GM19328 (cell line): ENCODE data around the gene IL1RAP.
"Not testable (repeated sequence)": the region's sequence is repeated elsewhere in the genome, so short reads cannot be mapped to it uniquely, and the experiment has no call there.

Experiments used
- ATAC-seq: cut with Tn5 transposase; IDR thresholded peaks from one replicate; pipeline ENCODE4 v1.9.1; 2021; ENCODE audit warnings: mild to moderate bottlenecking, moderate library complexity; ENCODE audit not compliant: unreplicated experiment

Gene IL1RAP, protein sequence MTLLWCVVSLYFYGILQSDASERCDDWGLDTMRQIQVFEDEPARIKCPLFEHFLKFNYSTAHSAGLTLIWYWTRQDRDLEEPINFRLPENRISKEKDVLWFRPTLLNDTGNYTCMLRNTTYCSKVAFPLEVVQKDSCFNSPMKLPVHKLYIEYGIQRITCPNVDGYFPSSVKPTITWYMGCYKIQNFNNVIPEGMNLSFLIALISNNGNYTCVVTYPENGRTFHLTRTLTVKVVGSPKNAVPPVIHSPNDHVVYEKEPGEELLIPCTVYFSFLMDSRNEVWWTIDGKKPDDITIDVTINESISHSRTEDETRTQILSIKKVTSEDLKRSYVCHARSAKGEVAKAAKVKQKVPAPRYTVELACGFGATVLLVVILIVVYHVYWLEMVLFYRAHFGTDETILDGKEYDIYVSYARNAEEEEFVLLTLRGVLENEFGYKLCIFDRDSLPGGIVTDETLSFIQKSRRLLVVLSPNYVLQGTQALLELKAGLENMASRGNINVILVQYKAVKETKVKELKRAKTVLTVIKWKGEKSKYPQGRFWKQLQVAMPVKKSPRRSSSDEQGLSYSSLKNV

DNA sequence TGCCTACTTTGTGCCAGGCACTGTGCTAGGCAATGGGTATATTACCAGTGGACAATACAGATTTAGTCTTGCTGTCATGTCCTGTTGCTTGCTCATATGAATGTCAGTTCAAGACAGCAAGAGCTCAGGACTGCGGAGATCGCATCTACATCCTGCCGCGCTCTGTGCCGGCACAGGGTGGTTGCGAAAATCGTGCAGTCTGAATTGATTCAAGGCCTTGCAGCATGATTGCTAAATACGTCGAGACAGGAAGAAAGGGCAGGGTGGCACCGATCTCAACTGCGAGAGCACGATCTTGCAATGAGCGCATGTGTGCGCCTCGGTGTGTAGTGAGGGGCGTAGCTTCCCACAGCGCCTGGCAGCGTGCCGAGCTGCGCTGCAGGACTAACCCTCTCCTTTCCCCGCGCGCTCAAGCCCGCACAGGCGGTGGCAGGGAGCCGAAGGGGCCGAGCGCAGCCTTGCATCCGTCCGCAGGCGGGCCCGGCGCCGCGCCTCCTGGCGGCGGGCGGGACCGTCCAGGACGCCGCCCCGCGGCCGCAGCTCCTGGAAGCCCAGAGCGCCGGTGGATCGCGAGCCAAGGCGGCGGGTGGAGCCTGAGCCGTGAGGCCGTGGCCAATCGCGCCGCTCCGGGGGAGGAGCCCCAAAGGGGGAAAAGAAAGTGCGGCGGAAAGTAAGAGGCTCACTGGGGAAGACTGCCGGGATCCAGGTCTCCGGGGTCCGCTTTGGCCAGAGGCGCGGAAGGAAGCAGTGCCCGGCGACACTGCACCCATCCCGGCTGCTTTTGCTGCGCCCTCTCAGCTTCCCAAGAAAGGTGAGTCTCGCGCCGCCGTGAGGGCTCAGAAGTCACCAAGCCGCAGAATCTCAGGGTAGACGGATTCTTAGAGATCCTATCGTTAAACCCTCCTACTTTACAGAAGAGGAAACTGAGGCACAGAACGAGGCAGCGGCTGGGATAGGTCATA is at the start of gene IL1RAP:
TSS of gene IL1RAP (plus strand) at position 677 of the 962 bp plus-strand sequence. CDS start 50,205 bp downstream, outside the sequence.
- peak; percentile 100 for ATAC-seq

DNA sequence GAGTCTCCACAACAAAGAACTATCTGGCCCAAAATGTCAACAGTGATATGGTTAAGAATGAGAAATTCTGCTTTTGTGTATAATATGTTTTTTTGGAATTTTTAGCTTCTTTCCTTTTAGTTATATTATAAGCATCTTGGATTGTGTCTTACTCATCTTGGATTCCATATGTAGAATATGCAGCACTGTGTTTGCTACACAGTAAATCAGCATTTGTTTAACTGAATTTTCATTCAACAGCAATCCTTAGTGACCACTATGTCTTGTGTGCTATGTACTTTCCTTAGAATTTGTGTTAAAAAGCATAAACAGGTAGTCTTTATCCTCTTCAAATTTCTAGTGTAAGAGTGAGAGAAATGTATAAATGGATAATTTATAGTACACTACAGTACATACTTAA is 46.0 kb upstream of the IL1RAP start:
- ATAC-seq, result no peak

DNA sequence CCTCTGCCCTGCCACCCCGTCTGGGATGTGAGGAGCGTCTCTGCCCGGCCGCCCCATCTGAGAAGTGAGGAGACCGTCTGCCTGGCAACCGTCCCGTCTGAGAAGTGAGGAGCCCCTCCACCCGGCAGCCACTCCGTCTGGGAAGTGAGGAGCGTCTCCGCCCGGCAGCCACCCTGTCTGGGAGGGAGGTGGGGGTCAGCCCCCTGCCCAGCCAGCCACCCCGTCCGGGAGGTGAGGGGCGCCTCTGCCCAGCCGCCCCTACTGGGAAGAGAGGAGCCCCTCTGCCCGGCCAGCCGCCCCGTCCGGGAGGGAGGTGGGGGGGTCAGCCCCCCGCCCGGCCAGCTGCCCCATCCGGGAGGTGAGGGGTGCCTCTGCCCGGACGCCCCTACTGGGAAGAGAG is 40.6 kb upstream of the IL1RAP start:
- not testable (repeated sequence) for ATAC-seq

DNA sequence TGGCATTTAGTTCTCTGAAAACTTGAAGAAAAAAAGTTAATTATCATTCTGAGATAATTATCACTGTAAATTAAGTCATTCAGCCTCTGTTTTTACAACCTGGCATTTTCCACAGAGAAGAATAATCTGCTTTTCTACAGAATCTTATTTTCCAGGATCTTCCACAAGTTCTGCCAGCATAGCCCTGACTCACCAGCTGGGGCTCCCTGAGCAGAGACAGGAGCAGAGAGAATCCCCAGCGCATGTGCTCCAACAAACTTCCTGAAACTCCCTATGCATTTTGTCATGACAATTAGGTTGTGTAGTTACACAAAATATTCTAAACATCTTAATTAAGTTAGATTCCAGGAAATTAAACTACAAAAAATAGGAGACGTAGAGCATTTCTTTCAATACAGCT is 32.1 kb upstream of the IL1RAP start:
- no peak for ATAC-seq

DNA sequence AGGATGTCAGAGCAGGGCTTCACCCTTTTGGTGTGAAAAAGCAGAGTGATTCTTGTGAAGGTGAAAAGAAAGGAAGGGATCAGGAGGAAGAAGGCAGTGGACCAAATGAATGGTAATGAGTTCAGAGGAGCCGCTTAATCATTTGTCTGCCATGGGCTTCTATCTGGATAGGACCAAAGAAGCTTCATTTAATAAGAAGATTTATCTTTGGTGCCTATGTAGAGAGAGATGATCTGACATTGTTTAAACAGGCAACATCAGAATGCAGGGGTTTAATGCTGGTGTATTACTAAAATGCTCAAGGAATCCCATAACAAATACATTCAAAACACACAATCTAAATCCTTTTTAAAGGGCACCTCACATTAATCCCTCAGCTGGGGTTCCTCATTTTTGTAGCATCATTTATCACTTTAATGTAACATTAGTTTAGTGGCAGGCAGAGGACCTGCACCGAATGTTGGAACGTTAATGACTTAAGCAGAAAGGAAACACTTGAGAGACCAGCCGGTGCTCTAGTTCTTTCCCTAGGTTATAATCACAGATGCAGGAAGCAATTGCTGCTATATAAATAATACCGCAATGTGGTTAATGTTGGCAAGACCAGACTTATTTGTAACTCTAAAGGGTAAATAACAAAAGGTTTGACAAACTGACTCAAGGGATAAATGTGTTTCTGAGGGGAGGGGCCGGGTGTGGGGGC is 27.9 kb upstream of the IL1RAP start:
- ATAC-seq, result no peak

DNA sequence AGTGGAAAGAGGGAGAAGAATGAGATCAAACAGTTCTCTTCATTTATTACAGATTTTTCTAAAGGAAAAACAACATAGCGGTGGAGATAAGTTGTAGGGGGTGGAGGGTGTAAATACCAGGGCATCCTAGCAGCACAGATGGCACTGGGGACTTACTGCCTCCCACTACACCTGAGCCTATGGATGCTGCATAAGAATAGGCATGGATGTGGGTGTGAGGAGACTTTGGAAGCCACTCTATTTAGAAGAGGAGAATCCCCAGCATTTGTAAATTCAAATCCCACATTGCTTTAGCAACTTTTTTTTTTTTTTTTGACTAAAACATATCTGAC is 27.4 kb upstream of the IL1RAP start:
- no peak for ATAC-seq

DNA sequence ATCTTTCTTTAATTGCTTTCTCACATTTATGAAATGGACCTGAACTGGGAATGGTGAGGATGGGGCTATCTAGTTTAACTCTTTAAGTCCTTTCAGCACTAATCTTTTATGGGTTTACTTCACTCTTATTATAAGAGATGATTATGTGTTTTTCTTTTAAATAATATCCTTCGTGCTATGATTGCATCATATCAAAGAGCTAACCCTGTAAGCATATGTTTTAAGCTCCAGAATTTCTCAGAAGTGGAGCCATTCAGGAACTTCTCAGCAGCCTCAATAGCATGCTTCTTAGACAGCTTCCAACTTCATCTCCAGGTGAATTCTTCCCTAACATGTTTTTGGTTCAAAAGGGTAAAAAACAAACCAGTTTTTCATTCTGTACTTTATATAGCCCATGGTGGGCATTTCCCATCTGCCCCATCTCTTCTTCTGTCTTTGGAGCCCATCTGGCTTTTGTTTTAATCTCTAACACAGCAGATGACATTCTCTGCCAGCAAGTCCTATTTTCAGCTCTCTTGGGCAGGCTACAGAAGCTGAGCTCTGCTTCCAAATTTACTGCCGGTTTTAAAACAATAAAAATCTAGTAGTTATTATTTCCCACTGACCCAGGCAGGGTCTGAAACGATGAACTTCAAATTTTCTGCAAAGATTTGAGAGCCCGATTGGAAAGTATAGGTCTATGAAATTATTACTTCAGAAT is 26.8 kb upstream of the IL1RAP start:
- ATAC-seq, result no peak

DNA sequence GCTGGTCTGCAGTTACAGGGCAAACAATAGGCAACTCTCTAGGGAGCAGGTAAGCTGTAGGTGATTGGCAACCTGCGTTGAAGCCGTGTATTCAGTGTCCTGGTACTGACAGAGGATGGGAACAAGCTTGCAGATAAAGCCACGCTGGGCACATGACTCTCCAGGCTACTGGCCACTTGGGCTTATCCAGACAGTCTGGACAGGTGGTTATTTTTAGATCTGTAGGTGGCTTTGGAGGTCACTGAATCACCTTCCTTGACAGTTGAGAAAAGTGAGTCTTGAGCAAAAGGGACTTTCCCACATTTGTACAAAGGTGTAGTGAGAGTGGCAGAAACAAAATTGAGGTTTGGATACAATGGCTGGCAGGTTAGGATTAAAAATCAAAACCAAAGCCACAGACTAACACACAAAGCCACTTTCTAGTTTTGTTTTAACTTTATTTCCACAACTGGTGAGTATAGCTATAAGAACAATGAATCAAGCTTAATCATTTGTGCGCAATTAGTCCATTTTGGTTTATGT is 22.3 kb upstream of the IL1RAP start:
- ATAC-seq, result no peak

DNA sequence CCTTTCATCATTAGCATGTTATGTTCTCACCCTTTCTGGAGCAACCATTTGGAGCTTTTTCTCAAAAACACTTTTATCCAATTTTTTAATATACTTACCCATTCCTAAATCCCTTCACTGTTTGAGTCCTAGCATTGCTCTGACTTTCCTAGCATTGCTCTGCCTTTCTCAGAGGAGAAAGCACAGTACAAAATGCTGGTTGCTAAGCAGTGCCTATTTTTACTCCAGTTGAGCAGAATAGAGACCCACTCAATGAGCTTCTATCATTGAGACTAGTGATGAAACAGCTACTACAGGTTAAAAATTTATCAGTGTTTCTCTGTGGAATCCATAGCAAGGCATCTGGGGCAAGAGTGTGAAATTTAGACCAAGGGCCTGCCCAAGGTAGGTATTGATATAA is 21.8 kb upstream of the IL1RAP start:
- no peak for ATAC-seq

DNA sequence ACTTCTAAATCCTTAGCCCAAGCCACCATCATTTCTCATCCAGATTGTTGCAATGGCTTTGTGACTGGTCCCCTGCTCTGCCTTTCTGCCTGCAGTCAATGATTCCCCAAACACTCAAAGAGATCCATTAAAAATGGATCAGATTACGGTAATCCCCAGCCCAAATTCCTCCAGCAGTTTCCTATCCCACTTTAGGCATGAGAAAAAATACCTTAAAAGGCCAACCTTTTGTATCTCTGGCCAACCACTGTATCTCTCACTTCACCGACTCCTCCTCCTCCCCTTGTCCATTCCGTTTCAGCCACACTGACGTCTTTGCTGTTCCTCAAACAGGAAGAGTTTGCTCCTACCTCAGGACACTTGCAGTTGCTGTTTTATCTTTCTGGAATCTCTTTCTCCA is 20.9 kb upstream of the IL1RAP start:
- ATAC-seq, result no peak

DNA sequence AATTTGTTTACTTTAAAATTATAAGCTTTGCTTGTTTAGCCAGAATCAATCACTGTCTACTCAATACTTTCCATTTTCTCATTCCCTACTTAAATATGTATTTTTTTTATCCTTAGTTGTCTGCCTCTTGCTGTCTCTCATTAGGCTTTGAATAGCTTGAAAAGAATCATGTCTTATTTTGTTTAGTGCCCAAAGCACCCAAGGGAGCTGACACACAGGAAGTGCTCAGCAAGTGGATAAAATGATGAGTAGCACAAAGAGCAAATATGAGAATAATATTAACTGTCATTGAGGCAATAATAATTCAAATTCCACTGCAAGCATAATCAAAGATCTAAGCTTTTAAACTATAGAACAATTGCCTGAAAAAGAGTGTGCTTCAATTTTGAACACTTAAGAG is 19.0 kb upstream of the IL1RAP start:
- ATAC-seq, result no peak

DNA sequence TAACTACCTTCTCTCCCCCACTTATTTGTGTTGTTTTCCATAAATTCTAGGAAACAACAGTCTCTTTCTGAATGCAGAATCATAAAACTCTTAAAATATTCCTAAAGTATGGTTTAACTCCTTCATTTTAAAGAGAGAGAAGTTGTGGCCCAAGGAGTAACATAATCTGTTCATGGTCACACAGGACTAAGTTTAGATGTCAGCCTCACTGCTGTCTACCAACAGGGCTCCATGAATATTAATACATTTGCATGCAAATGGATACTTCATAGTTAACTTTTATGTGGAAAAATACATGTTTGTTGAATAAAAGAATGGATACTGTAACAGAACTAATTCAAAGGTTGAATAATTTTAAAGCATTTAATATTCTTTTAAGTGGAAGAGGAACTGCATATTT is 18.5 kb upstream of the IL1RAP start:
- no peak for ATAC-seq

DNA sequence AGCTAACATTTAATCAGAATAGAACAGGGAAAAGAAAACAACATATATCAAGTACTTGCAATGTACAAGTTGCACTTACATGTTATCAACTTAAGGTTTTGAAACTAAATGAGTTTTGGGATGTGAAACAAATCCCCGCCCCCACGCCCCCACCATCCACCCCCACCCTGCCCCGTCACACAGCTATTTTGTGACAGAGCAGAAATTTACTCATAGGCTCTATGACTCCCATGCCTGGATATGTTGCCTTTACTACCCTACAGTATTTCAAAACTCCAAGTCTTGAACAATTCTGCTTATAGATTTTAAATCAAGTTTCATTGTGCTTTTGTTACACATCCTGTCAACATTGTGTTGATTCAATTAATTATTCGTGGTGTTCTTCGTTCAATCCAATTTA is 18.1 kb upstream of the IL1RAP start:
- ATAC-seq, result no peak

DNA sequence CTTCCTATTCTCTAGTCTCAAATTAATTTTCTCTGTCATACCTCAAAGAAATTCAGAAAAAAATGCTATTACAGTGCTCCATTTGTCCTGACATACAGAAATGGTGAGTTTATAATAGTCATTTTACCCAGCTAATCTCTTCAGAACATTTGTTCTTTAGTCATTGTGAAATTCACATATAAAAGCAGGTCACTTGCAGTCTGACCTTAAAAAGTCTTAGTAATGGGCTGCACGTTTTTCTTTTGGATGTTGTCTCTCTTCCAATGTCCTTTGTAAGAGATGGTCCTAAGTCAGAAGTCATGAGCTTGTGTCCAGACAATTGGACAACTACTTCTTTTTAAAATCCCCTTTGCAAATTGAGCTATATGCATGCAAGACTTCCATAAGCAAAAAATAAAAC is 17.0 kb upstream of the IL1RAP start:
- ATAC-seq, result no peak

DNA sequence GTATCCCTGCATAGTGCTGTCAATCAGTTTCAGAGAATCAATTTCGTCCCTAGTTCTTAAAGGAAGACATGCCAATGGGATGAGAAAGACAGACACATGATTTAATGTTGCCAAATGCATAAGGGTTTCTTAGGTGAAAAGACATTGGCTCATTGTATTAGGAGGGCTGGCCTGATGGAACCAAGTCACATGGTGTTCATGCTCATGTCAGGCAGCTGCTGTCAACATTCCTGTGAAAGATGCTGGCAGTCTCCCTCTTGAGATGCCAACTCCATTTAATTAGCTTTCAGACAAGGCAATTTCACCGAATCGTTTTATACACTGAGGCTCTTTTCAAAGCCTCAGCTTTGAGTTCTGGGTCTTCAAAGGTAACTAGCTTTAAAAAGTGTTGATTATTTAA is 16.1 kb upstream of the IL1RAP start:
- ATAC-seq, result no peak

DNA sequence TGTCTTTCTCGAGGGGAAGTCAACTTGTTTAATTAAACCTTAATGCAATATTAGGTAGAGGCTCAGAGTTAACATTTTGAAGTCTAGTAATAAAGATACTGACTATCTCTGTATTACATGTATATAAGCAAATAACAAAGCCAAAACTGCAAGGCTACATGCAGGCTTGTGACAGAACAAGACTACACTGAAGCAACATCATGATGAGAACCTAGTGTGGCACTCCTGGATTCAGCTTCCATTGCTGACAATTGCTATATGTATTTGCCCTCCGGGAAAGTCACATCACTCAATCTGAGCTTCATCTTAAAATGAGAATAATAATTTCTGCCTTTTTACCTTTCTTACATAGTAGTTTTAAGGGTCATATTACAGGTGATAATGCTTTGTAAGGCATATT is 15.6 kb upstream of the IL1RAP start:
- ATAC-seq, result no peak

DNA sequence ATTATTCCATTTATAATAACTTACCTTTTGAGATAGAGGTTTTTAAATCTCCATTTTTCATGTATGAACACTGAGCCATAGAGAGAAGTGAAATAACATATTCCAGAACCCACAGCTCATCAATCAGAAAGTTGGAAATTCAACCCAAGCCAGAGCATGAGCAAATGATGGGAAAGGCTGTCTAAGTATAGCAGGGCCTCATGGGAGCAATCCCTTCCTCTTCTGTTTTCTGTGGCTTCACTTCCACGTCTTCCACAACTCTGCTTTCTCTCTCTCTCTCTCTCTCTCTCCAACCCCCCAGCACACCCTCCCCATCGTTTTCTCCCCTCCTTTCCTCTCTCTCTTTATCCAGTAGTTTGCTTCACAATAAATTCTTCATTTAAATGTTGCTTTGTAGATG is 14.8 kb upstream of the IL1RAP start:
- no peak for ATAC-seq

DNA sequence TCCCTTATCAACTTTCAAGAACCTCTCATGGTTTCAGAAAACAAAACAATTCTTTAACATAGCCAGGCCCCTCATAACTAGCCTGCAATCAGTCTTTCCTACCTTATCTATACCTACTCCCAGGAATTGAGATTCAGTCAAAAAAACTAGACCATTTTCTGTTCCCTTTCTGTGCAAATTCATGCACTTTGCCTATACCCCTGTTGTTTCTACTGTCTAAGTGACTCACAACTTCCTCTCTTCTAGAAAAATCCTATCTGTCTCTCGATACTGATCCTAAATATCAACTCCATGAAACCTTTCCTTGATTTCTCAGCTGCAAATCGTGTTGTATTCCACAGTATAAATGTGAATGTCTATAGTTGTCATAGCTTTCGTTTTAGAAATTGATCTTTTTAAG is 10.9 kb upstream of the IL1RAP start:
- ATAC-seq, result no peak

DNA sequence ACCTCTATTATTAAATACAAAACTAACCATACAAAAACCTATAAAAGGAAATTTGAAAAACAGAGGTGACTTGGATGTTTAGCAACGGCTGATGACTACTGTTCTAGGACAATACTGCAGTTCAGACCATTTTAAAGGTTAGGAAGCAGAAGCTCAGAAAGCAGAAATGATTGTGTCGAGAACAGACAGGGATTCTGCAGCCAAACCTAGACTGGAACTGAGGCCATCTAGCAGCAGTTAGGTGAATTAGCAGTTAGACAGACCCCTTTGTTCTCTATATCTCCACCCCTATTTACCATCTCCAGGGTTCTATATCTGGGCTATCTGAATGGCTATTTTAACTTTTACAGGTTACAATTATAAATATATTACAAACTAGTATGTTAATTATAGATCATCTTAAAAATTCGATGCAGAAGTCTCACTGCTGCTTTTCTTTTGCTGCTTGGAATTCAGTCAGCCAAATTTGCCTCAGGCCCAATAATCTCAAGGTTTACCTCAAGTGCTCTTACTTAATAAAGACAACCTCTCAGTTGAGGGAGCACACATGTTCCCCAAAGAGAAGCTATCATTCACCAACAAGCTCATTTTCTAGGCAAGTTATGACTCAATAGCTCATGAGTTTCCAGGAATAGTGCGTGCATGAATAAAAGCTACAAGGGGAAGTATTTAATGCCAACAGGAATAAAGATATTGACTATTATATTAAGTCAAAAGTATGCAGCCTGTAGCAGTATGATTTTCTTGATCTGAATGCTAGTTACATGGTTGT is 9.3 kb upstream of the IL1RAP start:
- no peak for ATAC-seq
